HuH-7.5 (cell line): Measurements from ENCODE around the gene ZNF629.

Experiments
- DNase-seq: peaks from one replicate; pipeline ENCODE4 v3.0.0; 2011; ENCODE audit warnings: low spot score

The ZNF629 gene

DNA sequence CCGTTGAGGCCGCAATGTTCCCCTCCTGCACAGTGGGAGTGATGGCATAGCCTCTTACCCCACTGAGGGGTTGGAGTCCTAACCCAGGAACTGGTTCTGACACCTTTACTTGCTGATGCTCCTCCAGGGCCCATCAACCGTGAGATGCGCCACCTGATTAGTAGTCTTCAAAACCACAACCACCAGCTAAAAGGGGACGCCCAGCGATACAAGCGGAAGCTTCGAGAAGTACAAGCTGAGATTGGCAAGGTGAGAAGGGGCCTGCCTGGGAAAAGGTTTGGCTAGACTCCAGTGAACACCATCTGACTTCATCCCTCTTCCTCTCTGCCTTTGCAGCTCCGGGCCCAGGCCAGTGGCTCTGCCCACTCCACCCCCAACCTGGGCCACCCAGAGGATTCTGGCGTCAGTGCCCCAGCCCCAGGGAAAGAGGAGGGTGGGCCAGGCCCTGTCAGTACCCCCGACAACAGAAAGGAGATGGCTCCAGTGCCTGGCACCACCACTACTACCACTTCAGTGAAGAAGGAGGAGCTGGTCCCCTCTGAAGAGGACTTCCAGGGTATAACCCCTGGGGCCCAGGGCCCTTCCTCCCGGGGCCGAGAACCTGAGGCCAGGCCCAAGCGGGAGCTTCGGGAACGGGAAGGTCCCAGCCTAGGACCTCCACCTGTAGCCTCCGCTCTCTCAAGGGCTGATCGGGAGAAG, 19.1 kb downstream of the ZNF629 start:
- DNase-seq = no peak

DNA sequence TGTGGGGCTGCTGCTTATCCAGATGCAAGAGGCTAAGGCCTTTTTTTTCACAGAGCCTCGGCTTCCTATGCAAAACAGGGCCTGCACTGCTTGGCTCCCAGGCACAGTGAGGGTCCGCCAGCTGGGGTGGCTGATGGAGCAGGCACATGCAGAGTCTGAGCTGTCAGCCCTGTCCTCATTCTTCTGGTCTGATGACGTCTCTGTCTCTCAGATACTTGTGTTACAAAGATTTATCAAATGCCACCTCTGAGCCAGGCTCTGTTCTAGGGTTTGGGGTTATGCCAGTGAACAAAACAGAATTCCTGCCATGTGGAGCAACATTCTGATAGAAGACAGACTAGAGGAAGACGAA, 20.1 kb downstream of the ZNF629 start:
- no peak for DNase-seq

DNA sequence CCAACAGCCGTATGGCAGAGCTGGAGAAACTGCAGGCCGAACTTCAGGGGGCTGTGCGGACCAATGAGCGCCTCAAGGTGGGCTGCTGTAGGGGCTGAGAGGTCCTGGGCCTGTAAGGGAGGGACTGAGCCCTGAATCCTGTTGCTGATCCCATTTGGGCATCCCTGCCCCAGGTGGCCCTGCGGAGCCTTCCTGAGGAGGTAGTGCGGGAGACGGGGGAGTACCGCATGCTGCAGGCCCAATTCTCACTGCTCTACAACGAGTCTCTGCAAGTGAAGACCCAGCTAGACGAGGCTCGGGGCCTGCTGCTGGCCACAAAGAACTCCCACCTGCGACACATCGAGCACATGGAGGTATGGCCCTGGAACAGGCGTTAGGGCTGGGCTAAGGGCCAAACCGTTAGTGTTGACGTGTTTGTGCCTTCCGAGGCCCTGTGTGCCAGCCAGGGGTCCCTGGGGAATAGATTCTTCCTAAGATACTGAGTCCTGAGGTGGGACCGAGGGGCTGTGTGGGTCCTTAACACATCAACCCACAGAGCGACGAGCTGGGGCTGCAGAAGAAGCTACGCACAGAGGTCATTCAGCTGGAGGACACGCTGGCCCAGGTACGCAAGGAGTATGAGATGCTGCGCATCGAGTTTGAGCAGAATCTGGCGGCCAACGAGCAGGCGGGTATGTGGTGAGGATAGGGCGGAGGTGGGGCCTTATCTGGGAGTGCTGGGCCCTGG, 20.6 kb downstream of the ZNF629 start:
- DNase-seq = no peak

DNA sequence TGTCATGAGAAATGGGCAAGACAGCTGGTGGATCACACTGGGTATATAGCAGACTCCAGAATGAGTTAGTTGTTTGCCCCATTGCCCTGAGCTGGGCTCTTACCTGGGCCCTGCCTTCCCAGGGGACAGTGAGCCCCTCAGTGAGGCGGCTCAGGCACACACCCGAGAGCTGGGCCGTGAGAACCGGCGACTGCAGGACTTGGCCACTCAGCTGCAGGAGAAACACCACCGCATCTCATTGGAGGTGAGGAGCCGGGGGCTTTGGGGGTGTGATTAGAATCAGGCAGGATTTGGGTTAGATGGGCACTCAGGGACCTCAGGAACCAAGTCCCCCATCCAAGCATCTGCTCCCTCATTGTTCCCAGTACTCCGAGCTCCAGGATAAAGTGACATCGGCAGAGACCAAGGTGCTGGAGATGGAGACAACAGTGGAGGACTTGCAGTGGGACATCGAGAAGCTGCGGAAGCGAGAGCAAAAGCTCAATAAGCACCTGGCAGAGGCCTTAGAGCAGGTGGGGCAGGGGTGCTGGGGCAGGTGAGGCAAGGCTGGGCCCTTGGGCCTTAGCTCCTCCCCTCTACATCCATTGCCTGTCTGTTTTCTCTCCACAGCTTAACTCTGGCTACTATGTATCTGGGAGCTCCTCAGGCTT, 22.1 kb downstream of the ZNF629 start:
- no peak for DNase-seq

DNA sequence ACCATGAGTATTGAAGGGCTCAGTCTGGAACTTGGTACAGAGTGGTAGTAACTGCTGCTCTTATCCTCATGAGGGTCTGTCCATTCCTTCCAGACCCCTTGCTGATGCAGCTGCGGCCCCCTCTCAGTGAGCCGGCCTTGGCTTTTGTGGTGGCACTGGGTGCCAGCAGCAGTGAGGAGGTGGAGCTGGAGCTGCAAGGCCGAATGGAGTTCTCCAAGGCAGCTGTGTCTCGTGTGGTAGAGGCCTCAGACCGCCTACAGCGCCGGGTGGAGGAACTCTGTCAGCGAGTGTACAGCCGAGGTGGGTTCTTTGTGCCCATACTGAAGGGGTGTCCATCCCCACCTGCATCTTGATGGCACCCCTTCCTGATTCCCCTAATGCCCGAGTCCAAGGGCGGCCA, 22.9 kb downstream of the ZNF629 start:
- DNase-seq = no peak

DNA sequence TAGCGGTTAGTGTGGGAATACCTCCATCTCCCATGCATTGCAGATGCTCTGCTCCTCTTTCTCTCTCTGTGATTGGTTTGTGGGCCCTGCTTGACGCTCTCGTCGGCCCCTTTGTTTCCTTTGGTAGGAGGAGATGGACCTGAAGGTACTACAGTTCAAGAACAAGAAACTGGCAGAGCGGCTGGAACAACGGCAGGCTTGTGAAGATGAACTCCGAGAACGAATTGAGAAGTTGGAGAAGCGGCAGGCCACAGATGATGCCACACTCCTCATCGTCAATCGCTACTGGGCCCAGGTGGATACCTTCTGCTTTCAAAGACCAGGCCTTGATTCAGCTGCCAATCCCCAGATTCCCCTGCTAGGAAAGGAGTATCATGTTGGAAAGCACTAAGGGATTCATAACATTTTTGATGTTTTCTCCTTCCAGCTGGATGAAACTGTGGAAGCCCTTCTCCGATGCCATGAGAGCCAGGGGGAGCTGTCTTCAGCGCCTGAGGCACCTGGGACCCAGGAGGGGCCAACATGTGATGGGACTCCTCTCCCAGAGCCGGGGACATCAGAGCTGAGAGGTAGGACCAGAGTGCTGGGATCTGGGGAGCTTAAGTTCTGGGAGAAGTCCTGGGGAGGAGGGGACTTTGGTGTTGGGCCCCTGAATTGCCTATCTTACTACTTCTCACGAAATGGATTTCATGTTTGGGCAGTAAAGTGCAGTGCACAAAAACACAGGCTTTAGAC, 23.8 kb downstream of the ZNF629 start:
- DNase-seq = no peak

DNA sequence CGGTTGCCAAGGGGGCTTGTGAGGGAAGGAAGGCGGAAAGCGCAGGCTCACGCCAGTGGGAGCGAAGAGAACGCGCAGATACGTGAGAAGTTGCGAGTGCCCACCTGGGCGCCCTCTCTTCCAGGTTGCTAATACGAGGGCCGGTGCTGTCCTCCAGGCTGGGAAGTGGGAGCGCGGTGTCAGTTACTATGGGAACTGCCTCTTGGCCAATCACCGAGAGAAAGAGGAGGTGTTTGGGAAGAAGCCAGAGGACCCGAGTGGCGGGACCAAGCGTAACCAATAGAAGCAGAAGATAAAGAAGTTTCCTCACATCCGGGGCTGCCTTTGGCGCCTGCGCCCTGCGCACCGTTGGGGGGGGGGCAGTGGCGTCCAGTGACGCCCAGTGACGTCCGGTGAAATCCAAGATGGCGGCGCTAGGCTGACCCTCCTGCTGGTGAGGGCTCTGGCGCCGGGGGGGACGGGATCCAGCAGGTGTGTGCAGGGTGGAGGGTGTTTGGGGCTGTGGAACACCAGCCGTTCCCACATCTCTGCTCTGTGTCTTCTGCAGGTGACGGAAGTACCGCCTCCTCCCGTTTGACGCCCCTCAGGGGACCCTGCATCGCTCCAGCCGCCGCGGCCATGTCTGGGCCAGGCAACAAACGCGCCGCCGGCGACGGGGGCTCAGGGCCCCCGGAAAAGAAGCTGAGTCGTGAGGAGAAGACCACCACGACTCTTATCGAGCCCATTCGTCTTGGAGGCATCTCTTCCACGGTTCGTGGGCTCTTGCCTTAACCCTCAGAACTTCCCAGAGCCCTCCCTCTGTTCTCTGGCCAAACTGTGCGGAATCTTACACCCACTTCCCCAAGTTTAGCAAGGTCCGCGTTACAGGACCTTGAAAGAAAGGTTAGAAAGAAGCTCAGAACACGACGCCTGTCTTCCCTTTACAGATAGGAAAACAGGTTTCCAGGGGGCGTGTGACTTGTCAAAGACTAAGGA, 24.8 kb downstream of the ZNF629 start, which contains the start of the genes CFAP119 and RNF40:
CFAP119 (minus strand) TSS at position 135 of the 975 bp plus-strand sequence. CDS start 314 bp downstream, outside the sequence.
RNF40 (plus strand) TSS at position 395 of the 975 bp plus-strand sequence; CDS start at position 619, 224 bp downstream.
- peak; percentile 98 for DNase-seq

DNA sequence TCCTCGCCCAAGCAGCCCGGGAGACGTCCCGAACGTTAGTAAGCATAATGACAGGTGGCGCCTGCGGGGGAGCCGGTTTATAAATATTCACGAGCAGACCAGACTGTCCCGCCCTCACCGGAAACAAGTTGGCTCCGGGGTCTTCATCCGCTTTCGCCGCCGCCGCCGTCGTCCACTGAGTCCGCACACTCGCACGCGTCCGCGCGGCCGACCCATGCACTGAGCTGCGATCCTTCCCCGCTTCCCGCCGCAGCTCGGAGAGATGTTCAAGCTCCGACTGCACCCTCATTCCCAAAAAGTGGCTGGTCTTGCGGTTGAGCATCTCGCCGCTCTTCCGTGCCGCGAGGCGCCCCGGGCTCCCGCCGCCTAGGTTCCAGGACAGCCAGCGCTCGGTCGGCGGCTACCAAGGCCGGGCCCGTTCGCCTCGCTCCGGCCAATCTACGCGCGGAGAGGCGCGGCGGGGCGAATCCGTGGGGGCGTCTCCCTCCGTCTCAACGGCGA, 25.5 kb downstream of the ZNF629 start:
- no peak for DNase-seq

DNA sequence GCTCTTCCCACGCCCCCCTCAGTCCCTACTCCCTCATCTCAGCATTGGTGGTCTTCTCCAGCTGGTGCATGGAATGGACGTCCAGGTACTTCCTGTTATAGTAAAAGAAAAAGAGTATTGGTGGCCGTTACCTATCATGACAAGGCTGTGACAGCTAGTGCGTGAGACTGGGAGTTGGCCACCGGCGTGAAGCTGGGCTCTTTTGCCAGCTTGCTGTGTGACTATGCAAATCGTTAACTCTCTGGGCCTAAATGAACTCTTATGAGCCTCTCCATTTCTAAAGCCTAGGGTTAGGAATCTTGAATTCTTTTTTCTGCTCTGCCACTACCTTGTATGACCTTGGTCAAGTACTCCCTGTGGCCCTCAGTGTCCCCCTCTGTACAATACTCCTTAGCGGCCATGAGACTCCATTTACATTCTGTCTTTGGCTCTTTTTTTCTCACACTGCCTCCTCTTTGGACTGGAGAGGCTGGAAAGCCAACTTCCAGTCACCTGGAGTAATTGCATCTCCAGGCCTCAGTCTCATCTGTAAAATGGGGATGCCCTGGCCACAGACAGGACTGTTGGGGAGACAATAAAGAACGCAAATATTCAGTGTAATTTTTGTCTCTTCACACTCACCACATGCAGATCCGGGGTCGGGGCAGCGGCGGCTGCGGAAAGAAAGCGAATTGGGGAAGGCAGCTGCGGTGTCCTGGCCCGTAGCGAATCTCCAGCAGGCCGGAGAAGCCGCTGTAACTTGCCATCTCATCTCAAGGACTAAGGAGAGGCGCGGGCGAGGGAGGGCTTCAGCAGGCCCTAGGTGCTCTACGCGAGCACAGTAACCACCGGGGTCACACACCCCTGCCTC, 26.2 kb downstream of the ZNF629 start:
- no peak for DNase-seq

DNA sequence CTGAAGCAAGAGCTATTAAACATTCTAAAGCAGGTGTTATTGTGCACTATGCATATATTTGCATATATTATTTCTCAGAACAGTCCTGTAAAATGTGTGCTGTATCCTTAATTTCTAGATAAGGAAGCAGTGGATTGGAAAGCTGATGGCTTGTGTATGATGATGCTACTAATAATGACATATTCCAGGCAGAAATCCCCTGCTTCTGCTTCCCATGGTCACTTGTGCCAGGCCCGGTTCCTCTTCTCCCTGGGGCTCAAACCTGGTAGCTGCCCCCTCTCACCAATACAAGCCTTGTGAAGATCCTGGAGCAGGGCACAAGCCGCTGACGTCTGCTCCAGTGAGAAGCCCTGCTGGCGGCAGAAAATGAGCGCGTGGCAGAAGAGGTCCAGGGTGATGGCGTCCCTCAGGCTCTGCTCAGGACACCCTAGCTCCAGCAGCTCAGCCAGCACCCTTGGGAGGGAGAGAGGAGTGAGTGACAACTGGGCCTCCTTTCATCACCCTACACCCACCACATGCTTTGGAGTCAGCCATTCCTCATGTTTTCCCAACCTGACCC, 26.9 kb downstream of the ZNF629 start:
- no peak for DNase-seq

DNA sequence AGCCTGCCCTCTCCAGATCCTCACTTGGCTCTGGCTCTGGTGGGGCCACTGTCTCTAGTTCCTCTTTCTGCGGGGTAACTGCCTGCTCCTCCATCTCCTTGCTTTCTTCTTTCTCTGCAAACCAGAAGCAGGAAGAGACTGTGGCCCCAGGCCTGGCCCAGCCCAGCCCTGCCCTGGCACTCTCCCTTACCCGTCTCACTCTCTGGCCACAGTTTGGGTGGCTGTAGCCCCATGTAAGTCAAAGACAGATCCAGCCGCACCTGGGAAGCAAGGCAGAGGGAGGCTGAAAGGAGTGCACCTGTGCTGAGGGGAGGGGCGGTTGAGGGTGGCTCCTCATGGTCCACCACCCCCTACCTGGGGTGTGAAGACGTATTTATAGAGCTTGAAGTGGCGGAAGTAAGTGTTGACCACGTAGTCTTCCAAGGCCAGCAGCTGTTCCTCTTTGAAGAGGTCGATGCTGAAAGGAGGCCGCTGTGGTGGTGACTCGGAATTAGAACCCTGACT, 28.0 kb downstream of the ZNF629 start:
- DNase-seq = no peak

DNA sequence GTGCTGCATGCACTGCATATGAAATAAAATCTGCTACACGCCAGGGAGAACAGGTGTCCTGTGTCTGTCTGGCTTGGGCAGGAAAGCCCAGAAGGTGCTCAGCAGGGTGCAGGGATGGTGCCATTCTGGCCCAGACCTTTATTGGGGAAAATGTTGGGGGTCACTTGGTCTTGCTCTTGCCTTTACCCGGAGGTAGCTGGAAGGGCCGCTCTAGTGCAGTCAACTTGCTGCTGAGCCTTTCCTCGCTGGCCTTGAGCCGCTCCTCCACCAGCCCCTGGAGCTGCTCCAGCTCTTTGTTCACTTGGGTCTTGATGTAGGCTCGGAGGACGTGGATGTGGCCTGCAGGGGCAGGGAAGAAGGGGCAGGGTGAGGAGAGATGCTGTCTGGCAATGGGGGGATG, 29.7 kb downstream of the ZNF629 start:
- DNase-seq = no peak

DNA sequence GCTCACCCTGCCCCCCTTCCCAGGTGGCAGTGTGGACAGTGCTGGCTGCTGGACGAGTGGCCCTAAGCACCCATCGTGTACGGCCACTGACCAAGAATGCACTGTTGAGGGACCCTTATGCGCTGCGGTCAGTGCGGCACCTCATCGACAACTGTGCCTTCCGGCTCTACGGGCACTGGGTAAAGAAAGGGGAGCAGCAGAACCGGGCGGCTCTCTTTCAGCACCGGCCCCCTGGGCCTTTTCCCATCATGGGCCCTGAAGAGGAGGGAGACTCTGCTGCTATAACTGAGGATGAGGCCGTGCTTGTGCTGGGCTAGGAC, 30.3 kb downstream of the ZNF629 start:
- DNase-seq = no peak

DNA sequence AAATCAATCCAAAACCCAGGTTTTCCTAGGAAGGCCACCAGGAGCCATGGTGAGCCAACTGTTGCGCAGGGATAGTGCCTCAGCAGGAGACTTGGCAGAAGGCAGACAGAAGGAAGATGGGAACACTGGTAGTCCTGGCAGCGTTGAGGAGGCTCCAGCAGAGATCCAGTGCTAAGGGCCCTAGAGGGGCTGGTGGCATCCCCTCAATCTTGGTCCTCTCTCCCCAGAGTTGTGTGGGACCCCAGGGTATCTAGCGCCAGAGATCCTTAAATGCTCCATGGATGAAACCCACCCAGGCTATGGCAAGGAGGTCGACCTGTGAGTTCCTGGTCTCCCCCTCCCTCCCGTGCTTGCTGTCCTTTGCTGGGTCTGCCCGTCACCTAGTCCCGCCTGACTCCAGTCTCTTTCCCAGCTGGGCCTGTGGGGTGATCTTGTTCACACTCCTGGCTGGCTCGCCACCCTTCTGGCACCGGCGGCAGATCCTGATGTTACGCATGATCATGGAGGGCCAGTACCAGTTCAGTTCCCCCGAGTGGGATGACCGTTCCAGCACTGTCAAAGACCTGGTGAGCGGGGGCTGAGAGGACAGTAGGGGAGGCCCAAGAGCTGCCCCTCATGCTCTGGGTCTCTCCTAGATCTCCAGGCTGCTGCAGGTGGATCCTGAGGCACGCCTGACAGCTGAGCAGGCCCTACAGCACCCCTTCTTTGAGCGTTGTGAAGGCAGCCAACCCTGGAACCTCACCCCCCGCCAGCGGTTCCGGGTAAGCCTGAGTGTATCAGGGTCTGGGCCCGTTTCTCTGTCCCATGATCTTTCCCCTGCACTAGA, 30.8 kb downstream of the ZNF629 start:
- no peak for DNase-seq

DNA sequence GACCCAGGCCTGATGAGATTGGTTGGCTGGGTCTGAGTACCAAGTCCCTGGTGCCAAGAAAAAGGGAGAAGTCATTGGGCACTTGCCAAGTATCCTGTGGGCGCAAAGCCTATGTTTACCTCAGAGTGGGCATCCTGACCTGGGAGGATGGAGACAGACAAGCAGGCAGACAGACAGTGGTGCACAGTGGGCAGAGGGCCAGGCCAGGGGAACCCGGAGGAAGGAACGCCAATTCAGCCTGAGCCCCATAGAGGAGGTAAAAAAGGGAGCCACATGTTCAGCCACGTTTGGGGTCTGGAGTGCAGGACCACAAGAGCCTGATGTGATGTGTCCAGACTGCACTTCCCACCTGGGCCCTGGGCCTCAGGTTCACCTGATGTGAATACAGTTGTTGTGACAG, 33.4 kb downstream of the ZNF629 start:
- no peak for DNase-seq

DNA sequence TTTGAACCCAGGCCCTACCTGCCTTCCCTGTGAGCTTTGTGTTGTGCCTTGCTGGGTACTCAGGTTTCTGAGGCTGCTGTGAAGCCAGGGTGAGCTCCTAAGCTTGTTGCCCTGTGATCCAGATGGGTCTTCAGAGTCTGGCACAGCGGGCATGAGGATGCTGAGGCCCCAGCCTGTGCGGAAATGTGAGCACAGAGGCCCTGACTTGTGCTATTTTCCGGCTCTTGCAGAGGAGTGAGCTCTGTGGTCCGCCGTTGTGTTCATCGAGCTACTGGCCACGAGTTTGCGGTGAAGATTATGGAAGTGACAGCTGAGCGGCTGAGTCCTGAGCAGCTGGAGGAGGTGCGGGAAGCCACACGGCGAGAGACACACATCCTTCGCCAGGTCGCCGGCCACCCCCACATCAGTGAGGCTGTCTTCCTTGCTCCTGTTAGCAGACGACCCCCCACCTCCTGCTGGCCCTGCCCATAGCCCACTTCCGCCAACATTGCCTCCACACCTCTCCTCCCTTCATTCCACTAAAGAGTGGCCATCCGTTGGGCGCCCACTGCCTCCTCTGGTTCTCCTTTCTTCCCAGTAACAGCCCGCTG, 36.0 kb downstream of the ZNF629 start:
- no peak for DNase-seq

DNA sequence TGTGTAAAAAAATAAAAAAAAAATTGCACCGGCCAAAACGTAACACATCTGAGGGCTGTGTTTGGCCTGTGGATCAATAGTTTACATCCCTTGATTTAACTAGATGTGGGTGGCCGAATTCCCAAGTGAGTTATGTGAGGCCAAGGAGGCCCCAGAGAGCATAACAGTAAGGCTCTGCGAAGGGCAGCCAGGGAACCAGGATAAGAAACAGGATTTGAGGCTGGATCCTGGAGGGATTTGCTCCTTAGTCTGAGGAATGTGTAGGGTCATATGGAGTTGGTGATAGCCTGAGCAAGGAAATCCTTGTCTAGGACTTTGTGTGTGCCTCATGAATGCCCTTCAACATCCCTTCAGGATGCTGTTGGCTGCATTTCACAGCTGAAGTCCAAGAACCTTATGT, 36.8 kb downstream of the ZNF629 start:
- DNase-seq = no peak
